ENCODE results near the gene PIK3IP1.

The PIK3IP1 gene

DNA sequence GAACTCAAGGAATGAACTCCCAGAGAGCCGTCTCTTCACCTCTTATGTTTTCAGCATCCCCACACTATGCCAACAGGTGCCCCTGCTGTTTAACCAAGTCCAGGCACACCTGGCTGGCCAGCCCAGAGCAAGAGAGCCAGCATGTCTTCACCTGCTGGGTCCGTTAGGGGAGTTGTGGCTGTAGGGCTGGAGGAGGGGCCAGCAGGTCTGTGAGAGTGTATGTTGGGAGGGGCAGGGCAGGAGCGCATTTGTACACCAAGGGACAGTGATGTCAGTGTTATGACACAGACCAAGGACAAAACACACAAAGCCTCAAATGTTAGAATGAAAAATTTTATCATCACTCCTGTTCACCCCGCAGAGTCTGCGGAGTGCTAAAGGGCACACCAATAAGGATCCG, 48.1 kb upstream of the PIK3IP1 start:
- Histone ChIP-seq H3K27me3 (ENCODE audit: control insufficient read depth, low read length) (no peaks in the 10 kb centered on the region), H3F3A (ENCODE audit: control insufficient read depth, insufficient read depth) (no peaks in the 10 kb centered on the region; the same call in 1 of the 2 replicates), H4K20me1 (ENCODE audit: control insufficient read depth, insufficient read depth, low read depth, low read length) (peaks cover 30% of the 10 kb centered on the region), H3K9me2 (replicated peaks; ENCODE audit: control insufficient read depth, low read length) (no peaks in the 10 kb centered on the region), H3K4me2 (ENCODE audit: low read length) (no peak overlapping the region), H3K4me1 (ENCODE audit: control insufficient read depth, low read length) (peaks cover 36% of the 10 kb centered on the region), H3K4me3 (ENCODE audit: low read length) (no peak overlapping the region), H3K79me2 (ENCODE audit: control insufficient read depth, low read length) (peaks cover 93% of the 10 kb centered on the region), H3K27ac (ENCODE audit: low read depth, low read length) (no peak overlapping the region), H3K36me3 (ENCODE audit: control insufficient read depth, low read length) (peaks cover 94% of the 10 kb centered on the region), H3K9me3 (ENCODE audit: control insufficient read depth, insufficient read depth, low read length) (no peaks in the 10 kb centered on the region)
- TF ChIP-seq CTCF (IDR thresholded peaks at IDR 0.05; ENCODE audit: low read depth, low read length, poor library complexity, severe bottlenecking): no peak
- TF ChIP-seq EZH2phosphoT487 (IDR thresholded peaks at IDR 0.05; ENCODE audit: borderline replicate concordance, low read length): no peak

GRCh38 chr22:31339148-31339832, 47.0 kb upstream of the PIK3IP1 start:
- TF ChIP-seq CTCF (IDR thresholded peaks at IDR 0.05; ENCODE audit: low read depth, low read length, poor library complexity, severe bottlenecking): no peak
- TF ChIP-seq EZH2phosphoT487 (IDR thresholded peaks at IDR 0.05; ENCODE audit: borderline replicate concordance, low read length): no peak
- Histone ChIP-seq H3K36me3 (ENCODE audit: control insufficient read depth, low read length) (peaks cover 94% of the 10 kb centered on the region), H3K27me3 (ENCODE audit: control insufficient read depth, low read length) (no peaks in the 10 kb centered on the region), H3K27ac (ENCODE audit: low read depth, low read length) (no peak overlapping the region), H3K9me2 (replicated peaks; ENCODE audit: control insufficient read depth, low read length) (no peaks in the 10 kb centered on the region), H3K4me2 (ENCODE audit: low read length) (no peak overlapping the region), H4K20me1 (ENCODE audit: control insufficient read depth, insufficient read depth, low read depth, low read length) (peaks cover 27% of the 10 kb centered on the region), H3K79me2 (ENCODE audit: control insufficient read depth, low read length) (peaks cover 89% of the 10 kb centered on the region), H3F3A (ENCODE audit: control insufficient read depth, insufficient read depth) (no peaks in the 10 kb centered on the region; the same call in 1 of the 2 replicates), H3K4me1 (ENCODE audit: control insufficient read depth, low read length) (peaks cover 33% of the 10 kb centered on the region), H3K9me3 (ENCODE audit: control insufficient read depth, insufficient read depth, low read length) (no peaks in the 10 kb centered on the region), H3K4me3 (ENCODE audit: low read length) (no peak overlapping the region)

- H3K79me2 ChIP-seq (ENCODE audit: control insufficient read depth, low read length): peaks cover 87% of the 10 kb centered on the region
- no peaks in the 10 kb centered on the region for H3K9me3 ChIP-seq (ENCODE audit: control insufficient read depth, insufficient read depth, low read length)
- H3K27me3 ChIP-seq (ENCODE audit: control insufficient read depth, low read length): no peaks in the 10 kb centered on the region
- TF ChIP-seq CTCF (IDR thresholded peaks at IDR 0.05; ENCODE audit: low read depth, low read length, poor library complexity, severe bottlenecking) (no peak), EZH2phosphoT487 (IDR thresholded peaks at IDR 0.05; ENCODE audit: borderline replicate concordance, low read length) (no peak)
- no peak overlapping the region for H3K4me3 ChIP-seq (ENCODE audit: low read length)
- H4K20me1 ChIP-seq (ENCODE audit: control insufficient read depth, insufficient read depth, low read depth, low read length): peaks cover 7% of the 10 kb centered on the region
- no peaks in the 10 kb centered on the region; the same call in 1 of the 2 replicates for H3F3A ChIP-seq (ENCODE audit: control insufficient read depth, insufficient read depth)
- no peak overlapping the region for H3K27ac ChIP-seq (ENCODE audit: low read depth, low read length)
- H3K4me2 ChIP-seq (ENCODE audit: low read length): no peak overlapping the region
- peaks cover 12% of the 10 kb centered on the region for H3K4me1 ChIP-seq (ENCODE audit: control insufficient read depth, low read length)
- H3K9me2 ChIP-seq (replicated peaks; ENCODE audit: control insufficient read depth, low read length): no peaks in the 10 kb centered on the region
- H3K36me3 ChIP-seq (ENCODE audit: control insufficient read depth, low read length): peaks cover 94% of the 10 kb centered on the region
These were observed 44.9 kb upstream of the PIK3IP1 start for GRCh38 chr22:31337178-31337577.
